NCI-H1092 treated with DMSO at 0.1 percent for 48 hours (cell line): ENCODE data around the gene ZNF454.

Experiments
- DNase-seq: peaks from one replicate; lab custom pipeline; 2025; lab: John Stamatoyannopoulos, UW

The ZNF454 gene

DNA sequence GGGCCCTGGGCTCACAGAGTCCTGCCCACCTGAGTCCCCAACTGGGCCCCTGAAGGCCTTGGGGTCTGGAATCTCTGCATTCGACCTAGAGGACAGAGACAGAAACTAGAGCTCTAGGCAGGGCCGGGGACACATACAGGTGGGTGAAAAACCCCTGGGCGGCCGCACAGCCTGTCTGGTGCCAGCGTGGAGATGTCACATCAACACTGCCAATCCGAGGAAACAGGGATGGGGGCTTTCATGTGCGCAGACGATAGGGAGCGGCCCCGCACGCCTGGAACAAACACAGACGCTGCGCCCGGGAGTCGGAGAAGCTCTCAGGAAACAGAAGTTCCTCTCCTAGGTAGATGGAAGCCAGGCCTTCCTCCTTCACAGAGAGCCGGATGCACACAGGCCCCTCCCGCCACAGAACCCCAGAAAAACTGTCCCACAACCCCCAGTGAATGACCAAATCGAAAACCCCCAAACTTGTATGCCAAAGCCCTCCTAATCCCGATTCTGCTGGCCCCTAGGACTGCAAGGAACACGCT lies 52.3 kb downstream of the ZNF454 start:
- DNase-seq, result no peak

DNA sequence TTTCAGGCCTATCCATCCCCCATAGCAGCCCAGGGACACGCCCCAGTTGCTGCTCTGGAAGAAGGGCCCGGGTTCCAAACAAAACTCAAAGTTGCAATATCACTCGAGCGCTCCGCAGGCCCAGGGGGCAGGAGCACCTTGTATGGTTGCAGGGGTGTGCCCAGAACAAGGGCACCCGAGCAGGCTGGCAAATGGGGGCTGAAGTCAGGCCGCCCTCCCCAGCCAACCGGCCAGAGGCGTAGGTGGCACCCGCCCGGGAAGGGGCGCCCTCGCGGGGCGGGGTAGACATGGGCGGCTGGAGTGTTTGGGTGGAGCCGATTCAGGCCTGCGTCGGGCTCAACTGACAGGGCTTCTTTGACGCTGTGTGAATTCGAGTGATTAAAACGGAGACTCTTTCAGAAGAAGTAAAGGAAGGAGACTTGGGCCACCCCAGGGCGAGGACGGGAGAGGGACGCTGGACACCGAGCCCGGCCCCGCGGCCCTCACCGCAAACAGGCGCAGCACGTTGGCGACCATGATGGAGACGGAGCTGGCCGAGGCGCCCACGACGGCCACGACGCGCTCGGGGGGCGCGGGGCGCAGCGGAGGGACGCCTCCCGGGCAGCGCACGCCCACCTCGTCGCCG lies 53.1 kb downstream of the ZNF454 start:
- no peak for DNase-seq

DNA sequence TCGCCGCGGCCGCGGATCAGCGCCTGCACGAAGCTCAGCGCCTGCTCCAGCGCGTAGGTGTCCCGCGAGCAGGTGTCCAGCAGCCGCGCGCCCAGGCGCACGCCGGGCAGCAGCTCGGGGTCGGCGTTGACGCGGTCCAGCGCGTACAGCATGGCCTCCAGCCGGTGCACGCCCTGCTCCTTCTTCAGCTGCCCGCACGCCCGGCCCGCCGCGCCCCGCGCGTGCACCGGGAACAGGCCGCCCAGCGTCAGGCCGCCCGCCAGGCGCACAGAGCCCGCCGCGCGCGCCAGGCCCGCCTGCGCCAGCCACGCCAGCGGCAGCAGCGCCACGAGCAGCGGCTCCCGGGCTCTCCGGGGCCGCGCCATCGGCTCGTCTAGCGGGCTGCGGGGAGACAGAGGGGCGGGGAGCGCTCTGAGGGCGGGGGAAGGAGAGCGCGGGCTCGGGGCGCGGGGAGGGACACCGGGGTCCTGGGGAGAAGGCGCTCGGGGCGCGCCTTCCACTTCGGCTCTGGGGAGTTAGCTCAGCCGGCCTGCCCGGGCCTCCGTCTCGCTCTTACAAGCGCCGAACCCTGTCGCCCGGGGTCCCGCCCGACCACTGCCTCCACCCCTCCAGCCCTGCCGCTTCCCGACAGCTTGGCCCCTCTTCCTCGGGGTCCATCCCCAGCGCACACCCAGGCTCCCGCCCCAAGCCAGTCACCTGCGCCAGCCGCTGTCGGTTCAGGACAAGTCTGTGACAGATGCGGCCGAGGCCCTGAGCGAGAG lies 53.8 kb downstream of the ZNF454 start, which contains the start of gene GRM6:
Gene GRM6, minus strand, starts transcription at position 741 of the 761 bp plus-strand sequence. Its CDS starts 376 bp downstream, at position 365.
- no peak for DNase-seq

DNA sequence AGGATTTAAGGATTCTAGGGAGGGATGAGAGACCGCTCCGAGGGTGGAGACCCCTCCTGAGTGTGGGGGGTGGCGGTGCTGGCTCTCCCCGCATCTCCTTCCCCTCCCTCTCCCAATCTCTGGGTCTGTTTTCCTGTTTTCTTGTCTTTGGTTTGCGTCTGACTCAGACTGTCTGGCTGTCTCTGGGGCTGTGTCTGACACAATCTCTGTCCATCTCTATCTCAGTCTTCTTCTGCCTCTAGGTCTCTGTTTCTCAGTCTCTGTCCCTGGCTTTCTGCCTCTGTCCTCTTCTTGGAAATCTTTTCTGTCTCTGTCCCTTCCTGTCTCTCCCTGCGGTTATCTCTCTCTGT lies 54.3 kb downstream of the ZNF454 start:
- no peak for DNase-seq

DNA sequence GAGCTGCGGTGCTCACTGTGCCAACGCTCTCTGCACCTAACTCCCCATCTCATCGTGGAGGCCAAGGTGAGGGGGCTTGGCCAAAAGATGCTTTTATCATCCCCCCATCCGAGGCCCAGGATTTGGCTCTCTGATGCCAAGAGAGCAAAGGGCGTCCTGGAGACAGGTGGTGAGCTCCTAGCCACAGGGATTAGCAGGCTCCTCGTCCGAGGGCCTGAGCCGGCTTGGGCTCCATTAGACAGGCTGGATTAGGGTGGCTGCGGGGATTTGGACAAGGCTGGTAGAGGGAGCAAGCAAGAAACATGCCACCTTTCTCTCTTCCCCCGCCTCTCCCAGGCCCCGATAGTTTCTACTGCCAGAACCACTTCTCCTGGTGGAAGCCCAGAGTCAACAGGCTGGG lies 55.2 kb downstream of the ZNF454 start:
- no peak for DNase-seq

DNA sequence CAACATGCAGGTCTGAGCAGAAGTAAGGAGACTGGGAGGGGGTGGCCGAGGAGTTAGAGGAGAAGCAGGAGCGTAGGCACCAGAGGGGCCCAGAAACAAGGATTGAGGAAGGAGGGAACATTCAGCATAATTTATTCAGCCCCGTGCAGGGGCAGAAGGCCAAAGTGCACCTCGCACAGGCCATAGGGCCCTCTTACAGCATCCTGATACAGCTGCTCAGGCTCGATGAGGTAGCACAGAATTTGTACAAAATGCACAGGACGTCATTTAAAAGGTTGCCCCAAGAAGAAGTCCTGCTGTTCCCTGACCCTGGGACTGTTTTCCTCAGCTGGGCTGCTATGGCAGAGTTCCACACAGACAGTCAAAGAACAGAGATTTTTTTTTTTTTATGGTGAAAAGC lies 56.2 kb downstream of the ZNF454 start:
- DNase-seq, result no peak

DNA sequence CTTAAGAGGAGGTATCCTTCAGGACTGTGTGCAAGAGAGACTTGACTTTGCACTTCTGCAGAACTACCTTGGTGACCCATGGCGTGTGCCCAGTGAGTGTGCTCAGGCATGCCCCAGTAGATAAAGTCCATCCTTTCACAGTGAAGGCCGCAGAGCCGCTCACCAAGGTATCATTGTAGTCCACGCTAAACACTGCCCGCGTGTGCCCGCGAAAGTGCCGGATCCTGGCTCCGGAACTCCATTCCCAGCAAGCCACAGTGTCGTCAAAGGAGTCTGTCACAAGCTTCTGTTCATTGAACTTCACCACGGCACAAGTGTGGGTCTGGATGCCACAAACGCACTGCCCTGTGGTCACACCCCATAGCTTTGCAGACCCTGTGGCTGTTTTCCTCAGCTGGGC lies 57.4 kb downstream of the ZNF454 start:
- no peak for DNase-seq

DNA sequence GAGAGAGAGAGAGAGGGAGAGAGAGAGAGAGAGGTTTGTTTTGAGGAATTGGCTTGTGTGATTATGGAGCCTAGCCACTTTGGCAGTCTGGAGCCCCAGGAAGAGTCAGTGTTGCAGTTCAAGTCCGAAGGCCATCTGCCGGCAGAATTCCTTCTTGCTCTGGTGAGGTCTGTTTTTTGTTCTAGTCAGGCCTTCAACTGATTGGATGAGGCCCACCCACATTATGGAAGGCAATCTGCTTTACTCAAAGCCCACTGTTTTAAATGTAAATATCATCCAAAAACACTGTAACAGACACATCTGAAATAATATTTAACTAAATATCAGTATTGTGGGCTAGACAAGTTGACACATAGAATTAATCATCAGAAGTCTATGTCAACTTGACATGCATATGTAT lies 65.6 kb downstream of the ZNF454 start:
- no peak for DNase-seq

DNA sequence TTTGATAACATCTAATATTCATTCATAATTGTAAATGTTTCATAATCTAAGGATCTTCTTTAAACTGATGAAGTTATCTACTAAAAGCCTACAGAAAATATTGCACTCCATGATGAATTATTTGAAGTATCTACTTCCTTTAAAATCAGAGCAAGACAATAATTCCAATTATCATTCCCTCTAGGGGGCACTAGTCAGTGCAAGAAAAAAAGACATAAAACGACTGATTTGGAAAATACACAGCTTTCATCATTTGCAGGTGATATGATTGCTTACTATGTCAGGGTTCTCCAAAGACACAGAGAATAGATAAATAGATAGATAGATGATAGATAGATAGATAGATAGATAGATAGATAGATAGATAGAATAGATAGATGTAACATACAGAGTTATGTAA lies 67.7 kb downstream of the ZNF454 start:
- no peak for DNase-seq
